K562 (cell line): ENCODE data around the gene MCIDAS. TPM values are rescaled to one million over a fixed set of nuclear protein-coding genes. Genes with fewer than 3 reads are reported as not detected.

Experiments
- ATAC-seq: fragments of 200-7000 bp; cut with Tn5 transposase; 3 replicates; pipeline ENCODE4 v1.9.1; 2020; ENCODE audit warnings: moderate library complexity
- BruUV-seq: library from RNA; stranded (reverse); fragments of 400-500 nt; replicated peaks from 2 replicates; lab custom pipeline; 2021; lab: Mats Ljungman, UMichigan
- CTCF ChIA-PET: fragments of 300-600 bp; formaldehyde crosslinking; extraction: SDS; loops from one replicate; lab custom pipeline; 2021; ENCODE audit warnings: low intra/inter-chr PET ratio; lab: Yijun Ruan, JAX
- POLR2A ChIA-PET: fragments of 300-600, 350-650 bp; sonication (Branson Sonifier 250); formaldehyde crosslinking; extraction: SDS; loops from one replicate; lab custom pipeline; 2021; ENCODE audit warnings: antibody characterized with exemption, inconsistent platforms; lab: Yijun Ruan, JAX
- DNase-seq, 4 experiments: peaks; one replicate each; pipeline versions ENCODE4 v3.0.0 to v3.0.0-alpha.2; 2011 to 2018; ENCODE audit warnings: low spot score in 3 of 4, mixed read lengths in 3 of 4; ENCODE audit errors: extremely low read depth in 1 of 4
- FAIRE-seq: peaks from 2 replicates; lab custom pipeline; 2011; peaks lifted over from hg19 to GRCh38; lab: Jason Lieb, UNC
- H2AFZ ChIP-seq: 2 replicates; pipeline ENCODE4 v1.6.0; 2011; ENCODE audit warnings: low read depth, low read length, control low read depth, inconsistent platforms
- H3K27ac ChIP-seq: fragments of 200-600 bp; 3 replicates; pipeline ENCODE4 v1.8.0; 2011; ENCODE audit warnings: low read depth, mild to moderate bottlenecking, control low read depth, inconsistent platforms, low read length, moderate library complexity, mixed read lengths; ENCODE audit errors: extremely low read depth
- H3K27me3 ChIP-seq, 2 experiments: fragments of 300-600 bp in 1 of 2; 2 replicates in 1 of 2; 3 replicates in 1 of 2; pipeline versions ENCODE4 v1.6.0 to v1.8.0; 2011; ENCODE audit warnings: inconsistent platforms in 2 of 2, low read length in 2 of 2, mild to moderate bottlenecking in 1 of 2, mixed read lengths in 1 of 2, moderate library complexity in 1 of 2; ENCODE audit not compliant: control insufficient read depth in 2 of 2, insufficient read depth in 2 of 2
- H3K36me3 ChIP-seq: fragments of 300-600 bp; 3 replicates; pipeline ENCODE4 v1.8.0; 2011; ENCODE audit warnings: mild to moderate bottlenecking, low read length, inconsistent platforms; ENCODE audit not compliant: control insufficient read depth, insufficient read depth
- H3K4me1 ChIP-seq, 2 experiments: fragments of 200-600 bp in 1 of 2; replicated peaks in 1 of 2; 2 replicates in 1 of 2; 3 replicates in 1 of 2; pipeline versions ENCODE4 v1.5.1 to v1.8.0; 2011; ENCODE audit warnings: inconsistent platforms in 2 of 2, low read length in 2 of 2, mild to moderate bottlenecking in 1 of 2, mixed read lengths in 1 of 2, moderate library complexity in 1 of 2; ENCODE audit not compliant: control insufficient read depth in 2 of 2, insufficient read depth in 2 of 2
- H3K4me2 ChIP-seq: 2 replicates; pipeline ENCODE4 v1.6.1; 2011; ENCODE audit warnings: low read length, control low read depth, inconsistent platforms, mixed read lengths; ENCODE audit not compliant: insufficient read depth
- H3K4me3 ChIP-seq: fragments of 200-600 bp; sonication (generic), shearing (Covaris generic); 2 replicates; pipeline ENCODE4 v1.5.1; 2016; ENCODE audit warnings: control low read depth, inconsistent platforms
- H3K79me2 ChIP-seq: fragments of 200-600 bp; 3 replicates; pipeline ENCODE4 v1.8.0; 2011; ENCODE audit warnings: low read length, inconsistent platforms; ENCODE audit not compliant: control insufficient read depth, insufficient read depth
- H3K9ac ChIP-seq, 2 experiments: 2 replicates each; pipeline versions ENCODE4 v1.6.0 to v1.6.1; 2011; ENCODE audit warnings: low read depth in 2 of 2, low read length in 2 of 2, control low read depth in 1 of 2, inconsistent platforms in 1 of 2, mild to moderate bottlenecking in 1 of 2, mixed read lengths in 1 of 2; ENCODE audit not compliant: insufficient read depth in 1 of 2
- H3K9me1 ChIP-seq: one replicate; pipeline ENCODE4 v1.6.0; 2011; ENCODE audit warnings: inconsistent platforms, mild to moderate bottlenecking, low read length, moderate library complexity; ENCODE audit not compliant: control insufficient read depth, insufficient read depth
- H3K9me3 ChIP-seq: replicated peaks from 2 replicates; pipeline ENCODE4 v1.5.1; 2011; ENCODE audit warnings: low read depth, low read length, inconsistent platforms; ENCODE audit not compliant: control insufficient read depth, insufficient read depth
- H4K20me1 ChIP-seq: replicated peaks from 2 replicates; pipeline ENCODE4 v1.6.1; 2011; ENCODE audit warnings: low read length, inconsistent platforms, mixed read lengths; ENCODE audit not compliant: control insufficient read depth, insufficient read depth
- ATF7 ChIP-seq: fragments of 450-650 bp; IDR thresholded peaks from 2 replicates; pipeline ENCODE4 v1.7.1; 2014; ENCODE audit warnings: mild to moderate bottlenecking, moderate library complexity
- EGR1 ChIP-seq: fragments of 450-650 bp; conservative IDR thresholded peaks from 2 replicates; pipeline ENCODE4 v1.6.1; 2017; ENCODE audit warnings: mild to moderate bottlenecking
- FOXJ2 ChIP-seq: fragments of 200-800 bp; sonication (Bioruptor generic); IDR thresholded peaks from 2 replicates; pipeline ENCODE4 v1.6.1; 2016; ENCODE audit warnings: missing genetic modification characterization, missing compliant biosample characterization
- MBD2 ChIP-seq: sonication (generic); IDR thresholded peaks from 2 replicates; pipeline ENCODE4 v1.6.1; 2016; ENCODE audit warnings: low read depth, borderline replicate concordance
- SP1 ChIP-seq: sonication (generic); formaldehyde crosslinking; IDR thresholded peaks from 2 replicates; pipeline ENCODE4 v1.8.1; 2022; ENCODE audit warnings: mild to moderate bottlenecking, missing genetic modification reagents
- SRF ChIP-seq, 2 experiments: fragments of 250-450, 450-650 bp in 1 of 2; sonication (Bioruptor Pico) in 1 of 2; sonication (generic) in 1 of 2; formaldehyde crosslinking; IDR thresholded peaks; 2 replicates each; pipeline versions ENCODE4 v1.5.0 to v1.5.1; 2020 to 2022; ENCODE audit warnings: mild to moderate bottlenecking in 1 of 2, missing genetic modification reagents in 1 of 2
- U2AF2 ChIP-seq: fragments of 200-400 bp; formaldehyde crosslinking; optimal IDR thresholded peaks from 2 replicates; pipeline ENCODE3; 2017; ENCODE audit warnings: low read depth, mild to moderate bottlenecking, low read length
- WGBS: fragments of 100-300 bp; shearing (Covaris generic); methylation state at CpG from one replicate; pipeline ENCODE4 v1.1.6; 2016; ENCODE audit warnings: low coverage, mixed read lengths; ENCODE audit not compliant: insufficient coverage; ENCODE audit errors: missing lambda C conversion rate; 5-methylcytosine and 5-hydroxymethylcytosine counted together
- in situ Hi-C: fragments of 300-500 bp; cut with MboI; formaldehyde crosslinking; loops from 4 replicates; pipeline ENCODE4 v1.15.0; 2018; ENCODE audit warnings: inconsistent platforms, mixed read lengths
- intact Hi-C: fragments of 100-400 bp; cut with micrococcal nuclease; formaldehyde crosslinking; loops from 2 replicates; pipeline ENCODE4 v1.14.2; 2022
- polyA plus RNA-seq, 8 experiments: library from polyadenylated mRNA; depleted of rRNA in 4 of 8; stranded (reverse) in 5 of 8; unstranded in 3 of 8; fragments of >200 nt; fragmentation: Nextera tagmentation in 2 of 8; fragmentation: Illumina TruSeq in 1 of 8; extraction: Ambion mirVana in 2 of 8; extraction: Trizol in 1 of 8; gene quantifications; 2 replicates each; pipeline versions ENCODE4 v1.2.1 to v1.2.3, GENCODE V29; 2011 to 2014; ENCODE audit warnings: inconsistent platforms in 1 of 8, missing spikeins in 1 of 8
- total RNA-seq, 7 experiments: library from RNA; depleted of rRNA in 6 of 7; stranded (reverse); fragments of >200 nt in 6 of 7; fragmentation: Illumina TruSeq in 2 of 7; extraction: Trizol in 2 of 7; gene quantifications; 2 replicates each; pipeline versions ENCODE4 v1.2.1 to v1.2.3, GENCODE V29; 2011 to 2021; ENCODE audit warnings: low replicate concordance in 1 of 7
- TF ChIP-seq, protein P1 (sequence below), 3 experiments: IDR thresholded peaks in 2 of 3; conservative IDR thresholded peaks in 1 of 3; 2 replicates each; pipeline ENCODE4 v1.5.1; 2011 to 2012; ENCODE audit warnings: low read length in 3 of 3, mild to moderate bottlenecking in 3 of 3, control low read depth in 2 of 3, improper control_type of control experiment in 1 of 3, inconsistent platforms in 1 of 3, low read depth in 1 of 3, mixed read lengths in 1 of 3, moderate library complexity in 1 of 3; ENCODE audit not compliant: insufficient read depth in 2 of 3

Gene MCIDAS
- total and polyA plus RNA-seq, 9 of the 15 experiments (the other 6 are each of a cell fraction or from before 2014, with no cell fraction given): 0.07 to 1.5 (median 0.69) TPM

DNA sequence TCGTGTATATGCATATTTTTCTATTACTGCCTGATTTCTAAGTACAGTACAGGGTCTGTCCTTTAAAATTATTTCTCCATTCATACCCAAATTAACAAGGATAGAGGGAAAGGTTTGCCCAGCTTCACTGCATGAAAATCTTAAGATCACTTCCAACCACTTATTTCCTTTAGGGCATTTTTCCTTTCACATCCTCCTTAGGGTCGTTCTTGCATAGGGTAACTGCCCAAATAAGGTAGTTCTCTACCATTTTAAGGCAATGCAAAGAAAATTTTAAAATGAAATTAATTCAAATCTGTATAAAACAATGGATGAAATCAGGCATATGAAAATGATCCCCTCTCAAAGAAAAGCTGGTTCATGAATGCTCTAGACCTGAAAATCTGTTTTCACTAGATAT lies 50.0 kb downstream of the MCIDAS start:
- in situ Hi-C loops: loop anchor here (10.0 kb wide), 1 partner anchor 518 kb away; no protein-coding TSS in a partner anchor

More for the DNA sequence above, 50.0 kb downstream of the MCIDAS start:
- no peak for ATAC-seq
- CTCF ChIA-PET: interaction anchor here (0.6 kb wide), 1 partner anchor 1098 kb away, joined by 3 read pairs; no protein-coding TSS in a partner anchor
- no peaks in the 10 kb centered on the region for H4K20me1 ChIP-seq
- no peak overlapping the region for H3K4me3 ChIP-seq
- H3K27me3 ChIP-seq: no peaks in the 10 kb centered on the region
- TF ChIP-seq EGR1 (no peak), SP1 (CRISPR knock-in tag) (no peak), ATF7 (no peak), SRF (CRISPR knock-in tag; IDR thresholded peaks at IDR 0.05) (peak in 1 of 2 experiments; percentile 61; a peak in 1 of 4 replicates), U2AF2 (no peak), MBD2 (no peak), FOXJ2 (no peak)
- TF ChIP-seq, protein P1, sequence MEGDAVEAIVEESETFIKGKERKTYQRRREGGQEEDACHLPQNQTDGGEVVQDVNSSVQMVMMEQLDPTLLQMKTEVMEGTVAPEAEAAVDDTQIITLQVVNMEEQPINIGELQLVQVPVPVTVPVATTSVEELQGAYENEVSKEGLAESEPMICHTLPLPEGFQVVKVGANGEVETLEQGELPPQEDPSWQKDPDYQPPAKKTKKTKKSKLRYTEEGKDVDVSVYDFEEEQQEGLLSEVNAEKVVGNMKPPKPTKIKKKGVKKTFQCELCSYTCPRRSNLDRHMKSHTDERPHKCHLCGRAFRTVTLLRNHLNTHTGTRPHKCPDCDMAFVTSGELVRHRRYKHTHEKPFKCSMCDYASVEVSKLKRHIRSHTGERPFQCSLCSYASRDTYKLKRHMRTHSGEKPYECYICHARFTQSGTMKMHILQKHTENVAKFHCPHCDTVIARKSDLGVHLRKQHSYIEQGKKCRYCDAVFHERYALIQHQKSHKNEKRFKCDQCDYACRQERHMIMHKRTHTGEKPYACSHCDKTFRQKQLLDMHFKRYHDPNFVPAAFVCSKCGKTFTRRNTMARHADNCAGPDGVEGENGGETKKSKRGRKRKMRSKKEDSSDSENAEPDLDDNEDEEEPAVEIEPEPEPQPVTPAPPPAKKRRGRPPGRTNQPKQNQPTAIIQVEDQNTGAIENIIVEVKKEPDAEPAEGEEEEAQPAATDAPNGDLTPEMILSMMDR (IDR thresholded peaks at IDR 0.05 in 2 of 3, conservative IDR thresholded peaks at IDR 0.05 in 1 of 3; ENCODE audit: insufficient read depth in 2 of 3, low read depth in 1 of 3, low read length in 3 of 3): no peak
- TF ChIP-seq, all 486 proteins: peak for 1
- H3K4me1 ChIP-seq: peaks cover 11 to 27% of the 10 kb centered on the region in 2 experiments
- H3K79me2 ChIP-seq: no peaks in the 10 kb centered on the region
- POLR2A ChIA-PET: no interaction called here
- no TSS peak for BruUV-seq
- WGBS: 11% methylated on average over 2 of the region's 2 CpGs
- peak overlapping the region in 1 of 2 experiments; percentile 14; a peak in 1 of 4 replicates for H3K9ac ChIP-seq
- H3K27ac ChIP-seq: no peak overlapping the region
- no peaks in the 10 kb centered on the region for H3K36me3 ChIP-seq
- DNase-seq: no peak
- intact Hi-C loops: loop anchor here (10.0 kb wide), 2 partner anchors 128 to 1028 kb away; partner anchors contain the start of genes DHX29 and MTREX
- H3K4me2 ChIP-seq: peak overlapping the region; percentile 77
- H3K9me3 ChIP-seq: no peaks in the 10 kb centered on the region
- peak overlapping the region; percentile 89 for H2AFZ ChIP-seq
- H3K9me1 ChIP-seq: no peaks in the 10 kb centered on the region
- FAIRE-seq: no peak
